ENCODE data around the gene APBA2.
"Not testable (repeated sequence)": the region's sequence is repeated elsewhere in the genome, so short reads cannot be mapped to it uniquely, and the experiment has no call there.

APBA2 gene

GRCh38 chr15:28879551-28879950 lies 6.2 kb upstream of the APBA2 start:
- no peak for DNase-seq

- DNase-seq: no peak
Observed at GRCh38 chr15:28880680-28881079, 5.1 kb upstream of the APBA2 start.

GRCh38 chr15:28881170-28881569 lies 4.6 kb upstream of the APBA2 start:
- no peak for DNase-seq

GRCh38 chr15:28881600-28881999 lies 4.2 kb upstream of the APBA2 start:
- DNase-seq: no peak

- no peak for DNase-seq
Observed at GRCh38 chr15:28884151-28884940, 1.4 kb upstream of the APBA2 start.

GRCh38 chr15:28885128-28885629 lies 595 bp upstream of the APBA2 start:
- no peak for DNase-seq

- DNase-seq: peak; percentile 60
Observed at GRCh38 chr15:28886431-28887338, 911 bp downstream of the APBA2 start.

GRCh38 chr15:28887339-28888174 lies 1.8 kb downstream of the APBA2 start:
- DNase-seq: peak; percentile 55

- DNase-seq: peak; percentile 60
Observed at GRCh38 chr15:28888302-28888894, 2.6 kb downstream of the APBA2 start.

GRCh38 chr15:28888900-28889299 lies 3.1 kb downstream of the APBA2 start:
- no peak for DNase-seq

- peak; percentile 55 for DNase-seq
Observed at GRCh38 chr15:28889346-28889745, 3.6 kb downstream of the APBA2 start.

GRCh38 chr15:28889871-28890270 lies 4.1 kb downstream of the APBA2 start:
- not testable (repeated sequence) for DNase-seq

- DNase-seq: not testable (repeated sequence)
Observed at GRCh38 chr15:28890291-28890690, 4.5 kb downstream of the APBA2 start.

- DNase-seq: no peak
Observed at GRCh38 chr15:28890711-28891495, 5.1 kb downstream of the APBA2 start.

- DNase-seq: no peak
Observed at GRCh38 chr15:28891588-28891987, 5.8 kb downstream of the APBA2 start.

- no peak for DNase-seq
Observed at GRCh38 chr15:28892789-28893610, 7.2 kb downstream of the APBA2 start.

GRCh38 chr15:28894631-28895030 lies 8.9 kb downstream of the APBA2 start:
- DNase-seq: no peak

- no peak for DNase-seq
Observed at GRCh38 chr15:28895146-28895545, 9.4 kb downstream of the APBA2 start.

GRCh38 chr15:28895566-28895965 lies 9.8 kb downstream of the APBA2 start:
- DNase-seq: no peak

GRCh38 chr15:28896951-28897350 lies 11.2 kb downstream of the APBA2 start:
- no peak for DNase-seq
